Stimulated activated CD8-positive, alpha-beta memory T cell treated with anti-CD3 and anti-CD28 coated beads, Interleukin-12 subunit alpha, Interleukin-12 subunit beta, amount 100 ng/mL, for 24 hours (primary cell): ENCODE data around the gene COMMD3.
"Not testable (repeated sequence)": the region's sequence is repeated elsewhere in the genome, so short reads cannot be mapped to it uniquely, and the experiment has no call there.

Experiments used
- DNase-seq: peaks from one replicate; pipeline ENCODE4 v3.0.0-alpha.2; 2020; ENCODE audit errors: extremely low read depth

COMMD3 gene

GRCh38 chr10:22338931-22339330 is 22.7 kb downstream of the COMMD3 start:
- DNase-seq, result no peak

GRCh38 chr10:22339761-22340328 is 23.7 kb downstream of the COMMD3 start:
- DNase-seq, result no peak

- DNase-seq, result no peak
Observed at GRCh38 chr10:22340329-22341189, 24.4 kb downstream of the COMMD3 start.

GRCh38 chr10:22341190-22341925 is 25.2 kb downstream of the COMMD3 start:
- DNase-seq, result no peak

- DNase-seq, result no peak
Observed at GRCh38 chr10:22341926-22342196, 25.7 kb downstream of the COMMD3 start.

- DNase-seq, result no peak
Observed at GRCh38 chr10:22342421-22342820, 26.2 kb downstream of the COMMD3 start.

- no peak for DNase-seq
Observed at GRCh38 chr10:22343731-22344130, 27.5 kb downstream of the COMMD3 start.

- DNase-seq, result no peak
Observed at GRCh38 chr10:22344249-22344648, 28.1 kb downstream of the COMMD3 start.

GRCh38 chr10:22344781-22345300 is 28.7 kb downstream of the COMMD3 start:
- DNase-seq, result no peak

- no peak for DNase-seq
Observed at GRCh38 chr10:22345301-22346095, 29.3 kb downstream of the COMMD3 start, which contains the start of gene SPAG6. SPAG6 (plus strand) TSS chr10:22345496; CDS start chr10:22345612, 116 bp downstream.

- DNase-seq, result no peak
Observed at GRCh38 chr10:22346096-22346661, 30.0 kb downstream of the COMMD3 start.

GRCh38 chr10:22349755-22350154 is 33.6 kb downstream of the COMMD3 start:
- no peak for DNase-seq

GRCh38 chr10:22351131-22351703 is 35.0 kb downstream of the COMMD3 start:
- no peak for DNase-seq

- no peak for DNase-seq
Observed at GRCh38 chr10:22356324-22356873, 40.2 kb downstream of the COMMD3 start.

GRCh38 chr10:22357770-22358169 is 41.6 kb downstream of the COMMD3 start:
- not testable (repeated sequence) for DNase-seq

GRCh38 chr10:22363305-22363704 is 47.1 kb downstream of the COMMD3 start:
- no peak for DNase-seq

- DNase-seq, result no peak
Observed at GRCh38 chr10:22364407-22365140, 48.4 kb downstream of the COMMD3 start.

- no peak for DNase-seq
Observed at GRCh38 chr10:22365233-22365632, 49.0 kb downstream of the COMMD3 start.

- DNase-seq, result no peak
Observed at GRCh38 chr10:22365644-22366434, 49.7 kb downstream of the COMMD3 start.
